Activated gamma-delta T cell treated with Interleukin-2 at 50 U/mL for 16 hours (primary cell): ENCODE measurements around the gene KHDRBS1.
A peak's percentile ranks its signal among the peaks of the same experiment; 100 is the strongest.
"Not testable (repeated sequence)": the region's sequence is repeated elsewhere in the genome, so short reads cannot be mapped to it uniquely, and the experiment has no call there.

Experiments
- DNase-seq: peaks from one replicate; pipeline ENCODE4 v3.0.0-alpha.2; 2020

KHDRBS1 gene

DNA sequence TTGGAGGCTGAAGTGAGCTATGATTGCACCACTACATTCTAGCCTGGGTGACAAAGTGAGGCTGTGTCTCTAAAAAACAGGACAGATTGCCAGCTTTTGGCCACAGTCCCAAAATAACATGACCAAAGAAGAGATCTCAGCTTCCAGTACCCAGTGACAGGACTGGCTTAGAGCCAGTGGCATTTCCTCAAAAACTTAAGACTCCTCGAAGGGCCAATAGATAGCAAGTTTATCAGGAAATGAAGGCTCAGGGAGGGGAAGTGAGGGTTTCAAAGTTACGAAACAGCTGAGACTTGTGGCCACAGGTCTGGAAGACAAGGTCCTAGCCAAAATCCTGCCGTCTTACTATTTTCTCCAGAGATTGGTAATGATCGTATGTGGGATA lies 52.8 kb downstream of the KHDRBS1 start:
- DNase-seq = no peak

DNA sequence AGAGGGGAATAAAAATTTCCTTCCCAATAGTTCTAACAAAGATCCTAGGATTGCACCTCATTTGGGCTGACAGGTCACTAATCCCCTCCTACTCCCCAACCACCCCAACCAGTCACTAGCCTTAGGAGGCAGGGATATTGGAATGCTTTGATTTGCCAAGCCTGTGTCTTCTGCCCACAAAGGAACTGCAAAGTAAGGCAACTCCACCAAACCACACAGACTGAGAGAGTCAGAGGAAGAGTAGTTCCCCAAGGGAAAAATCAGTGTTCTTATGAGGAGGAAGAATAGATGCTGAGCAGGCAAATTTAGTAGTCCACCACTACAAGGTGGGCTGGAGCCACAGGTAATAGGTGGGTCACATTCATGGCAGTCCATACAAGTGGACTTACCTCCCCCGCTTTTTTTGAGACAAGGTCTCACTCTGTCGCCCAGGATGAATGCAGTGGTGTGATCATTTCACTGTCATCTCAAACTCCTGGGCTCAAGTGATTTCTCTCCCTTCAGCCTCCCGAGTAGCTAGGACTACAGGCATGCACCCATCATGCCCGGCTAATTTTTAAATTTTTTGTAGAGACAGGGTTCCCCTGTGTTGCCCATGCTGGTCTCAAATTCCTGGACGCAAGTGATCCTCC lies 55.4 kb downstream of the KHDRBS1 start:
- no peak for DNase-seq

DNA sequence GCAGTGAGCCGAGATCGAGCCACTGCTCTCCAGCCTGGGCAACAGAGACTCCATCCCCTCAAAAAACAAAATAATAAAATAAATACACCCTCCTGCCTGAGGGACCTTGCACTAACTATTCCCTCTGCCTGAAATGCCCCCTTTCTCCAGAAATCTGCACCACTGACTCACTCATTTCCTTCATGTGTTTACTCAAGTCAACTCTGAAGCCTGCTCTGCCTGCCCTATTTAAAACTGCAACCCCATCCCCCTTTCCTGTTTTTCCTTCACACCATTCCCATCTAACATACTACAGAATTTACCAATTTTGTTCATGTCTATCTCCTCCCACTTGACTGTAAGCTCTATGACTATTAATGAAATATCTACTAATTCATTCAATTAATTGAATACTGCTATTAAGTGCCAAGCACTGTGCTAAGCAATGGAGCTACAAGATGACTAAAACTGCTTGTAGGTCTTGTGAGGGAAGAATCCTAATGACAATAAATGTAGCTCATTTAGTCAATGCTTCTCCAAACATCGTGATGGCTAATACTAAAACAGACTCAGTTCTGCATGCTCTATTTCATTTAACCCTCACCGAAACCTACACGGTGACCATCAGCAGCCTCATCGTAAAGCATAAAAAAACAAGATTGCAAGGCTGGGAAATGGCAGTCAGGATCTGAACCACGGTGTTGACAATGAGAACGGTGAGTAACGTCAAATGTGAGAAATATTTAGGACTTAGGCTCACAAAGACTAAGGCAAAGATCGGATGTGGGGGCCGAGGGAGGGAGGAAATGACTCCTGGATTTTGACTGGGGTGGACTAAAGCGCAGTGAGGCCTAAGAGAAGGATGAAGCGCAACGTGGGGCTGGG lies 58.3 kb downstream of the KHDRBS1 start:
- DNase-seq = no peak

DNA sequence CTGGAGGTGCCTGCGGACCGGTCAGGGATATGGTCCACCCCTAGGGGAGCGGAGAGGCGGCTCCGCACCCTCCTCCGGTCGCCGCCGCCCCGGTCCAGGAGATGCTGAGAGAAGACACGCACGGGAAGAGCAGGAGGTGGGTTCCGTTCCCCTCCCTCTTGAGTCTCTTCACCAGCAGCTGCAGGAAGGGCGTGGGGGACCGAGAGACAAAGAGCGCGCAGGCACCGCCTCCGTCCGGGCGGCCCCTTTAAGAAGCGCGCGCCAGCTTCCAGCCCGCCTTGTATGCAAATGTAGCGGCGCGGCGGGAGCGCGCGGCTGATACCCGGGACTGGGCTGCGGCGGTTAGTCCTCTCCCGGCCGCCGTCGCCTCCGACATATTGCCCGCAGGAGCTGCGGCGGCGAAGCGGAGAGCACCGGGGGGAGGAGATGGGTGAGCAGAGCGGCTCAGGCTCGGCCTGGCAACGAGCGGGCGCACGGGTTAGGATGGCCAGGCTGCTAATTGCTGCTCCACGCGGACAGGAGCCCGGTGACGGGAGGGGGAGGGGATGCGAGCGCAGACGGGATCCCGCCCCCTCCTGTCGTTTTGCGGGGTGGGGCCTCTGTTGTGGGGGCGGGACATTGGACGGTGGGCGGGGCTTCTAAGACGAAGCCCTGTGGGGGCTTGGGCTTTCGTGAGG lies 59.1 kb downstream of the KHDRBS1 start, which contains the start of gene TMEM39B:
Gene TMEM39B, plus strand, starts transcription at position 318 of the 677 bp plus-strand sequence. Its CDS starts 109 bp downstream, at position 427.
- DNase-seq = peak; percentile 91

DNA sequence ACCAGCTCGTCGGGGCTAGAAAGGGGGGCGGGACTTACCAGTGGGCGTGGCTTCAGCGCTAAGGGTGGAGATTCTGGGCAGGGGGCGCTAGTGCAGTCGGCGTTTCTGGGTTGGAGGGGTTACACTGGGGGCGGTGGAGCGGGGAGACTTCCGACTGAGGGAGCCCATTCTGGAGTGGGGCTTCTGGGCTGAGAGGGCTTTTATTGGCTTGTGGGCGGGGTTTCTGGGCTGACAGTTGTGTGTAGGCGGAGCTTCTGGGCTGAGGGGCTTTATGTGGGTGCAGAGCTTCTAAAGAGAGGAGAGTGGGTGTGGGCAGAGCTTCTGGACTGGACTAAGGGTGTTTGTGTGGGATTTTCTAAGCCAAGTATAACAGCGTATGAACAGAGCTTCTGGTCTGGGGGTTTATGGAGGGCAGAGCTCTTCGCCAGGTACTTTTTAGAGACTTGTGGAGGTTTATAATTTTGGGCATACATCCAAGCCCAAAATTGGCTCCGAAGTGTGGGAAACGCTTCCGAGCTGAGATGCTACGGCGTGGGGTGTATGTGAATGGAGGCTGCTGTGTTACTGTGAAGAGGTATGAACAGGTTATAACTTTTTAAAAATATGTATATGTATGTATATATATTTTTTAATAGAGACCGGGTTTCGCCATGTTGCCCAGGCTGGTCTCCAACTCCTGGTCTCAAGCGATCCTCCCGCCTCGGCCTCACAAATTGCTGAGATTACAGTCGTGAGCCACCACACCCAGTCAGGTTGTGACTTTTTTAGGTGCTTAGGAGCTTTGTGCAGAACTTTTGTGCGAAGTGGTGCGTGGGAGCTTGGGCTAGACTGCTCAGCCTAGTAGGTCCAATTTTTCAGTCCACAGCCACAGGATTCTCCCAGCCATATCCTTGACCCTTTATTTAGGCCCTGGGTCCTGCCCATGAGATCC lies 59.9 kb downstream of the KHDRBS1 start:
- DNase-seq = no peak

DNA sequence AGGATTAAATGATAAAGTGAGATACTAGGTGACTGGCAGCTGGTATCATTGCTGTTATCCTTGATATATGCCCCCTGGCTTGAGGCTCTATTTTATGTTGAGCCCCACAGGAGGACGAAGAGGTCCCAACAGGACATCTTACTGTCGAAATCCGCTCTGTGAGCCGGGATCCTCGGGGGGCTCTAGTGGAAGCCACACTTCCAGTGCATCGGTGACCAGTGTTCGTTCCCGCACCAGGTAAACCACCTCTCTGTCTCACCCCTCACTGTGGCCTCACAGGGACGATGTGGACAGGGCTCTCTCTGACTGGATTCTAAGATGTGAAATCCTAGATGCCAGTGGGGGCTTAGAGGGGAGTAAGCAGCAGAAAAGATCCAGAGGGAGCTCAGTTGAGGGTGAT lies 61.2 kb downstream of the KHDRBS1 start:
- DNase-seq = no peak

DNA sequence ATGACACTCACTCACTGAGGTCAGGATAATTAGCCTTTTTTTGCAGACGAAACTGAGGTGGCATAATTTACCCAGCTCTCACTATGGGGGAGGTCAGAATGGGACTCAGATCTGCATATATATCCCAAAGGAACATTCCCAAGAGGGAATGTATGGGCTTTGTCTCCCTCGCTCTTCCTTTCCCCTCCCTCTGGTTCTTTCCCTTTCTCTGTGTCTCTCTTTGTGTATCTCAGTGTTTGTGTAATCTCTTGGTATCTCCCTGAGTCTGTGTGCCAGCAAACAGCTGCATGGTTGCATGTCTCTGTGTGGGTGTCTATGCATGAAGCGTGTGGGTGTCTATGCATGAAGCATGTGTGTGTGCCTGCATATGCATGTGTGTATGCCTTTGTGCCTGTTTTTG lies 63.8 kb downstream of the KHDRBS1 start:
- DNase-seq = no peak

DNA sequence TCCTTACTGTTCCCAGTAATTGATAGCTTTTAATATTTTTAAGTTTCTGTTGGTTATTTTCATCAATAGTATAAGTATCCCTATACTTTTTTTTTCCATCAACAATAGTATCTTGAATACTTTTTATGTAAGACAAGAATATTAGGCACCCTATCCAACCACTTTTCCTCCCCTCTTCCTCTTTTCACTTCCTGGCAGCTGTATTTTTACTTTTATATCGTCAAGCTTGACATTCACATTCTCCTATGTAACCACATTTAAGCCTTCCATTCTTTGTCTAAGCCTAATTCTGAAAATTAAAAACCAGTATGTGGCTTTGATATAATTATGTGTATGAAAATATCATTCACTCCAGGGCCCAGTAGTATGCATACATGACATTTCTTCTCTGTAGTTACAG lies 68.4 kb downstream of the KHDRBS1 start:
- DNase-seq = no peak

DNA sequence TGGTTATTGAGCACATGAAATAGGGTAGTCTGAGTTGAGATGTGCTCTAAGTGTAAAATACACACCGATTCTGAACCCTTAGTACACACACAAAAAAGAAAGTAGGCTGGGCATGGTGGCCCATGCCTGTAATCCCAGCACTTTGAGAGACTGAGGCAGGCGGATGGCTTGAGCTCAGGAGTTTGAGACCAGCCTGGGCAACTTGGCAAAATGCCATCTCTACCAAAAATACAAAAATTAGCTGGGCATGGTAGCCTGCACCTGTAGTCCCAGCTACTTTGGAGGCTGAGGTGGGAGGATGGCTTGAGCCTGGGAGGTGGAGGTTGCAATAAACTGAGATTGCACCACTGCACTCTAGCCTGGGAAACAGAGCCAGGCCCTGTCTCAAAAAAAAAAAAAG lies 72.7 kb downstream of the KHDRBS1 start:
- not testable (repeated sequence) for DNase-seq

DNA sequence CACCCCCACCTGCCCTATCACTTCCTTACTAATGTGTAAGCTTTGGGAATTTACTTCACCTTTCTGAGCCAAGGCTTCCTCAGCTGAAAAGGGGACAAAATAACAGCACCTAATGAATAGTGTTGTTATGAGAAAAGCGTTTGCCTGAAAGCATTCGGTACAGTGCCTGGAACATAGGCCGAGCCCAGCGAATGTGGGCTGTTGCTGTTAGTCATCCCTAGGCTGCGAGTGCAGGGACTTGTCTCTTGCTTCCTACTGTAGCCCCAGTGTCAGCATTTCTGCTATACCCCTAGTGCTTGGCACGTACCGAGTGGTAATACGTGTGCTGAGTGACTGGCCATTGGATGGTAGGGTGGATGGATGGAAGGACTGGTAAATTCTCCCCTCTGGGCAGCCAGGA lies 77.5 kb downstream of the KHDRBS1 start:
- no peak for DNase-seq

DNA sequence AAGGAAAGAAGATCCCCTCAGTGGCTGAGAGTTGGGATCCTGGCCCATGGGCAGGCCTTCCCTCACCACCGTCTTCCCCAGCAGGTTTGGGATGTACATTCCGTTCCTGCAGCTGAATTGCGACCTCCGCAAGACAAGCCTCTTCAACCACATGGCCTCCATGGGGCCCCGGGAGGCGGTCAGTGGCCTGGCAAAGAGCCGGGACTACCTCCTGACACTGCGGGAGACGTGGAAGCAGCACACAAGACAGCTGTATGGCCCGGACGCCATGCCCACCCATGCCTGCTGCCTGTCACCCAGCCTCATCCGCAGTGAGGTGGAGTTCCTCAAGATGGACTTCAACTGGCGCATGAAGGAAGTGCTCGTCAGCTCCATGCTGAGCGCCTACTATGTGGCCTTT lies 77.9 kb downstream of the KHDRBS1 start:
- DNase-seq = no peak
